ENCODE results near the gene NPIPB6.

Gene NPIPB6

DNA sequence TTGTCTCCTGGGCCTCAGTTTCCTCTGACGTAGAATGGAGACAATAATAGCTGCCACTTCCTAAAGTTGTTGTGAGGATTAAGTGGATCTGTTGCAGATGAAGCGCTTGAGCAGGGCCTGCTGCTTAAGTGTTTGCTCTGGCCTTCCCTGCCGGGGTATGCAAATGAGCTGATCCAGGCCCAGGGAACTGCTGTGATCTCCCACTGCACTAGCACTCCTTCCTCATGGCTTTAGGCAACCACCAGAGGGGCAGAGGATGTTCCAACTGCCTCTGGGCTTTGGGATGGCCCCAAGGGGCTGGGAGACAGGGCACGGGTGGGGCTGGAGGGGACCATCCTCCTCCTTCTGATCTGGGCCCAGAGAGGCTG lies 64.8 kb downstream of the NPIPB6 start:
- no peak for DNase-seq (ENCODE audit: low spot score)

DNA sequence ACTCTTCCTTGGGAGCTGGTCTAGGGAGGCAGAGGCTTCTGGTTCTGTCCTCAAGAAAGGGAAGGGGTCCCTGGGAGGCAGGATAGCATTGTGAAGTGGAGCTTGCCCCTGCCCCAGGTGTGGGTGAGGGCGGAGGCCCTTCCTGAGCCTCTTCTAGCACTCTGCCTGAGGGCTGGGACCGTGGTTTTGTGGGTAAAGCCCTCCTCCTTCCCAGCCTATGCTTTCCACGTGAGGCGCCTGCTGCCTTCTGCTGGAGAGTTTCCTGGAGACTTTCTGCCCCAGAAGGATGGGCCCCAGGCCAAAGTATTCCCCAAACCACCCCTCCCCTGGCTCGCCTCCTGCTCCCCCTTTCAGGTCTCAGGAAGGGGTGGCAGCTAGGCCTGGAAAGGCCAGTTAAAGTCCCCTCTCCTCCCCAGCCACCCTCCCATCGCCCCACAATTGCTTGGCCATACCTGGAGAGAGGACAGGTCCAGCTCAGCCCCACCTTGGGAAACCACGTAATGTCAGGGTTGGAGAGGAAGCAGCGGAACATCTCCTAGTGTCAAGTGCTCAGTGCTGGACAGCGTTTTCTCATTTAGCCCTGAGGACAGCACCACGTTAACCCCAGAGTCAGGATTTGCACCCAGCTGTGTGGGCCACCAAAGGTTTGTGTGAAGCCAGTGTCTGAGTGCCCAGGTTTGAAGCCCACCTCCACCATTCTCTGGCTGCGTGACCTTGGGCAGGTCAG lies 65.4 kb downstream of the NPIPB6 start:
- no peak for DNase-seq (ENCODE audit: low spot score)

DNA sequence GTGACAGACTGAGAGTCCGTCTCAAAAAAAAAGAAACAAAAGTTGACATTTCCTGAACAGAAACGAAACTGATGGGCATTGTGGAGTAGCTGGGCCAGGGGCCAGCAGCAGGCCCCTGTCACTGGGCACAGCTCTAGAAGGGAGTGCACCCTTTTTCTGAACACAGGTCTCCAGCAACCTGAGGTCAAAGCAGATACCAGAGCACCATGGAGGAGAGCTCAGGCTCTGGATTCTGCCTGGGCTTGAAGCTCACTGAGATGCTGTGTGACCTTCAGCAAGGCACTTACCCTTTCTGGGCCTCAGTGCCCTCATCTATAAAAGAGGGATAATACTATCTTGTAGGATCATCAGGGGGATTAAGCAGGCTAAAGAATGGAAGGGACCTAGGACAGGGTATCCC lies 66.0 kb downstream of the NPIPB6 start:
- no peak for DNase-seq (ENCODE audit: low spot score)

DNA sequence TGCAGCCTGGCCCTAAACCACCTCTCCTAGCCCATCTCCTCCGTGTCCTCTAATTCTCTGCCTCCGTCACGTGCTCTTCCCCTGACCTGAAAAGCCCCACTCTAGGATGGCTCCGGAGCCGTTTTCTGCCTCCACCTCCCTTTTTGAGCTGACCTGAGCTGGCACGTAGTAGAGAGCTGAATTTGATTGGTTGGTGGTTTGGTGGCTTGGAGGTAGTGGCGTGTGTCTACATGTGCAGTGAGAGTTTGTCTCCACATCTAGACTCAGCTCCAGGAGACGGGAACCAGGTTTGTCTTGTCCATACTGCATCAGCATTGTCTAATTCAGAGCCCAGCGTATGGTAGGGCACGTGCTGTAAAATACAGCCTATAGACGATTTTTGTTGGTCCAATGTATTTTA lies 68.0 kb downstream of the NPIPB6 start:
- DNase-seq (ENCODE audit: low spot score): no peak

DNA sequence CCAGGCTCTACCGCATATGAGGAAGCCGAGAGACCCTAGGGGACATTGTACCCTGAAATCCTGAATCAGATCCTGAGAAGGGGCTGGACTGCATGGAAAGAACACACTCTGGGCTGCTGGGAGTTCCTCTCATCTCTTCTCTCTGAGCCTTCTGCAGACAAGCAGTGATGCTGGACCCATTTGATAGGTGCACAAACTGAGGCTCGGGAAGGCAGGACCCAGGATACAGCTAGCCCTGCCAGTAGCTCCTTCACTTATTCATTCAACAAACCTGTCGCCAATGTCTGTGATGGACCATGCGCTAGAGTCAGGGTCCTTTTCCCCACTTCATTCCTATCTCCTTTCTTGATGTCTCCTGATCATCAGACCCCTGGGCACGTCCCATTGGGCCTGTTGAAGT lies 69.1 kb downstream of the NPIPB6 start:
- DNase-seq (ENCODE audit: low spot score): no peak

DNA sequence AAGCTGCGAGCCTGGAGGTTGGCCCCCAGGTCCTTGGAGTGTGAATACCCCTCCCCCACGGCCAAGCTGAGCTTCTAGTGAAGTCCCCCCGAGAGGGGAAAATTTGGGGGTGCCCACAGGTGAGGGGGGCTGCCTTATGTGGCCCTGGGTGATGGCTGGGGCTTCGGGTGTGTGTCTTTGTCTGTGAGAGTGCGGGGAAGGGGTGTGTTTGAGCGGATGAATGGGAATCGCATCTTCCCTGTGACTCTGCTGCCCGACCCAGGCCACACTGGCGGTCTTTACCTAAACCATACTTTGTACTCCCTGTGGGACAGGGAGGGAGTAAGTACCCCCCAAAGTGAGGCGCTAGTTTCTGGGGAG lies 69.7 kb downstream of the NPIPB6 start:
- no peak for DNase-seq (ENCODE audit: low spot score)

DNA sequence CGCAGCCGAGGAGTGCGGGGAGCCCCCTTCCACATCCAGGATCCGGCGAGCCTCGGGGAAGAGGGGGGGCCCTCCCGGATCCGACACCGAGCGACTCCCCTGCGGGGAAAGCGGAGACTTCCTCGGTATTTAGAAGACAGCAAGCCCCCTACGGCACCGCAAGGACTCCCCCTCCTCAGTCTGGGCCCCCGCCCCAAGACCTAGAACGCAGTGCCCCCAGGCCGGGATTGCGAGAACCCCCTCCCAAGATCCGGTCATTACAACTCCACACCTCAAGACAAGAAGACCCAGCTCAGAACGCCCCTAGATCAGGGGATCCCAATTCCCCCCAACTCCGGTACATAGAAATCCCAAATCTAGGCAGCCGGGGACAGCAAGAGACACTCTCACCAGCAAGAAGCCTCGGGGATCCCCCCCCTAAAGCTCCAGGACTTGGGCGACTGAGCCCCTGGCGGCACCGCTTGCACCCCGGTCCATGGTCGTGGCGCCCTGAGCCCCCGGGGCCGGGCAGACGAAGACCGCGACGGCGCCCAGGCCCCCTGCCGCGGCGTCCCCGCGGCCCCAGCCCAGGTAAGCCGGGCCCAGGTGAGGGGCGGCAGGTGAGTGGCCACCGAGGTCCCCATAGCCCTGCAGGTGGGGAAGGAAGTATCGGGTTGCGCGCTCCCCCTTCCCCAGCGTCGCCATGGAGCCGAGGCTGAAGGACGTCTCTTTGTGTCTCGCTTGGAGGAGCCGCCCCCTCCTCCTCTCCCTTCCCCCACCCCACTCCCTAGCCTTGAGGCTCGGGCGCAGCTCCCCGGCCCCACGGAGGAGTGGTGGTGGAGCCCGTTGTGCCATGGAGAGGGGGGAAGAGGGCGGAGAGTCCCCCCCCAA lies 70.3 kb downstream of the NPIPB6 start:
- DNase-seq (ENCODE audit: low spot score): no peak

Measured in left forelimb (tissue), 1 donor.